A549 (cell line): ENCODE data around the gene ERAL1. TPM values are rescaled to one million over a fixed set of nuclear protein-coding genes. Genes with fewer than 3 reads are reported as not detected.

Experiments
- ATAC-seq, 2 experiments: fragments of 200-7000 bp in 1 of 2; fragments of >200 bp in 1 of 2; cut with Nextera tagmentation in 1 of 2; cut with Tn5 transposase in 1 of 2; 3 replicates each; pipeline versions ENCODE4 v1.8.0 to v1.9.1; 2018 to 2020; ENCODE audit warnings: mild to moderate bottlenecking in 1 of 2, moderate library complexity in 1 of 2
- CTCF ChIA-PET: fragments of 300-600 bp; sonication (Branson Sonifier 250); formaldehyde crosslinking; extraction: SDS; loops from one replicate; lab custom pipeline; 2021; ENCODE audit warnings: antibody characterized with exemption, inconsistent platforms; lab: Yijun Ruan, JAX
- POLR2A ChIA-PET: fragments of 350-600 bp; formaldehyde crosslinking; extraction: SDS; loops from one replicate; lab custom pipeline; 2021; ENCODE audit warnings: antibody characterized with exemption, inconsistent platforms; lab: Yijun Ruan, JAX
- DNase-seq, 2 experiments: peaks; one replicate each; pipeline versions ENCODE4 v3.0.0 to v3.0.0-alpha.2; 2011 to 2016; ENCODE audit warnings: low read depth in 1 of 2, low spot score in 1 of 2
- FAIRE-seq: peaks from 2 replicates; lab custom pipeline; 2011; peaks lifted over from hg19 to GRCh38; lab: Jason Lieb, UNC
- H3K27ac ChIP-seq, 2 experiments: fragments of >200 bp; sonication (Bioruptor Twin); formaldehyde crosslinking; 3 replicates each; pipeline ENCODE4 v1.5.1; 2016 to 2017
- H3K4me1 ChIP-seq: fragments of >200 bp; sonication (Bioruptor Twin); formaldehyde crosslinking; 3 replicates; pipeline ENCODE4 v1.6.1; 2016
- H3K4me2 ChIP-seq: fragments of >200 bp; sonication (Bioruptor Twin); formaldehyde crosslinking; 3 replicates; pipeline ENCODE4 v1.6.1; 2016
- H3K4me3 ChIP-seq: fragments of >200 bp; sonication (Bioruptor Twin); formaldehyde crosslinking; 3 replicates; pipeline ENCODE4 v1.5.1; 2016
- H3K9me3 ChIP-seq: fragments of >200 bp; sonication (Bioruptor Twin); formaldehyde crosslinking; 3 replicates; pipeline ENCODE4 v1.6.1; 2016
- CEBPB ChIP-seq, 2 experiments: fragments of >200 bp in 1 of 2; sonication (Bioruptor Twin) in 1 of 2; formaldehyde crosslinking in 1 of 2; IDR thresholded peaks; 2 replicates each; pipeline ENCODE4 v1.6.1; 2012 to 2016
- EHF ChIP-seq: fragments of 250-450 bp; sonication (Bioruptor Pico); IDR thresholded peaks from 2 replicates; pipeline ENCODE4 v1.5.0; 2020; ENCODE audit warnings: mild to moderate bottlenecking
- ESRRA ChIP-seq: fragments of 150-350 bp; IDR thresholded peaks from 2 replicates; pipeline ENCODE4 v1.6.1; 2014; ENCODE audit warnings: mild to moderate bottlenecking, low read length, borderline replicate concordance
- FOSL2 ChIP-seq, 2 experiments: fragments of 450-650 bp in 1 of 2; fragments of >200 bp in 1 of 2; sonication (Bioruptor Twin) in 1 of 2; formaldehyde crosslinking; IDR thresholded peaks; 2 replicates each; pipeline versions ENCODE4 v1.5.0 to v1.6.1; 2016 to 2020; ENCODE audit warnings: mild to moderate bottlenecking in 1 of 2, moderate library complexity in 1 of 2
- HDAC2 ChIP-seq: fragments of 200-600 bp; sonication (generic); IDR thresholded peaks from 2 replicates; pipeline ENCODE4 v1.6.1; 2016
- HES2 ChIP-seq: fragments of >200 bp; sonication (Bioruptor Twin); formaldehyde crosslinking; IDR thresholded peaks from 2 replicates; pipeline ENCODE4 v1.6.1; 2016
- HEYL ChIP-seq: fragments of 250-450 bp; sonication (Bioruptor Pico); IDR thresholded peaks from 2 replicates; pipeline ENCODE4 v1.8.0; 2021; ENCODE audit warnings: mild to moderate bottlenecking, moderate library complexity
- HOXB13 ChIP-seq: fragments of 250-450 bp; sonication (Bioruptor Pico); IDR thresholded peaks from 2 replicates; pipeline ENCODE4 v1.5.0; 2020; ENCODE audit warnings: low read depth, mild to moderate bottlenecking, moderate library complexity
- JUN ChIP-seq, 2 experiments: fragments of >200 bp; sonication (Bioruptor Twin); formaldehyde crosslinking; IDR thresholded peaks; 2 replicates in 1 of 2; 3 replicates in 1 of 2; pipeline ENCODE4 v1.6.1; 2016 to 2017
- NPAS2 ChIP-seq: fragments of 250-450 bp; sonication (Bioruptor Pico); IDR thresholded peaks from 2 replicates; pipeline ENCODE4 v1.8.0; 2022; ENCODE audit warnings: mild to moderate bottlenecking, moderate library complexity, borderline replicate concordance
- POLR2AphosphoS2 ChIP-seq: conservative IDR thresholded peaks from 2 replicates; pipeline ENCODE4 v1.6.1; 2012; ENCODE audit warnings: low read length, improper control_type of control experiment, inconsistent platforms
- RNF2 ChIP-seq: fragments of 200-600 bp; sonication (generic); IDR thresholded peaks from 2 replicates; pipeline ENCODE4 v1.6.1; 2016; ENCODE audit warnings: low read depth, mild to moderate bottlenecking, antibody characterized with exemption, moderate library complexity, borderline replicate concordance
- TFCP2L1 ChIP-seq: fragments of 250-450 bp; sonication (Bioruptor Pico); IDR thresholded peaks from 2 replicates; pipeline ENCODE4 v1.5.0; 2021; ENCODE audit warnings: mild to moderate bottlenecking
- TP53 ChIP-seq: fragments of 250-450 bp; sonication (Bioruptor Pico); IDR thresholded peaks from 2 replicates; pipeline ENCODE4 v1.5.0; 2021; ENCODE audit warnings: mild to moderate bottlenecking, moderate library complexity
- USF2 ChIP-seq: fragments of 450-650 bp; IDR thresholded peaks from 2 replicates; pipeline ENCODE4 v1.6.1; 2014; ENCODE audit warnings: antibody characterized with exemption
- ZC3H11A ChIP-seq: fragments of 450-650 bp; IDR thresholded peaks from 2 replicates; pipeline ENCODE4 v1.6.1; 2014; ENCODE audit warnings: antibody characterized with exemption, mild to moderate bottlenecking
- ZFP36 ChIP-seq: fragments of 450-650 bp; IDR thresholded peaks from 2 replicates; pipeline ENCODE4 v1.6.1; 2014; ENCODE audit warnings: borderline replicate concordance; ENCODE audit not compliant: partially characterized antibody
- ZNF302 ChIP-seq: fragments of 250-450 bp; sonication (Bioruptor Pico); IDR thresholded peaks from 2 replicates; pipeline ENCODE4 v1.9.0; 2021; ENCODE audit warnings: inconsistent platforms, mild to moderate bottlenecking, moderate library complexity
- WGBS: methylation state at CpG from one replicate; pipeline ENCODE4 v1.1.6; 2017; ENCODE audit errors: missing lambda C conversion rate; 5-methylcytosine and 5-hydroxymethylcytosine counted together
- polyA plus RNA-seq, 4 experiments: library from polyadenylated mRNA; depleted of rRNA in 3 of 4; stranded (reverse); fragments of >200 nt; fragmentation: RNase III in 1 of 4; extraction: RNeasy Plus Mini Kit Qiagen cat#74134 plus additional on column Dnase treatment in 1 of 4; gene quantifications; 2 replicates in 3 of 4; 3 replicates in 1 of 4; pipeline ENCODE4 v1.2.3, GENCODE V29; 2011 to 2017
- TF ChIP-seq, protein P1 (sequence below): fragments of >200 bp; sonication (Bioruptor Twin); formaldehyde crosslinking; IDR thresholded peaks from 3 replicates; pipeline ENCODE4 v1.6.1; 2016
- TF ChIP-seq, protein P2 (sequence below): fragments of >200 bp; sonication (Bioruptor Twin); formaldehyde crosslinking; IDR thresholded peaks from 3 replicates; pipeline ENCODE4 v1.5.1; 2016
- TF ChIP-seq, protein P3 (sequence below): fragments of 150-350 bp; IDR thresholded peaks from 2 replicates; pipeline ENCODE4 v1.6.1; 2014; ENCODE audit warnings: low read depth, mild to moderate bottlenecking, low read length

ERAL1 gene
- polyA plus RNA-seq, 2 of the 4 experiments (the other 2 are of a cell fraction) = 78.9 to 88.3 TPM

DNA sequence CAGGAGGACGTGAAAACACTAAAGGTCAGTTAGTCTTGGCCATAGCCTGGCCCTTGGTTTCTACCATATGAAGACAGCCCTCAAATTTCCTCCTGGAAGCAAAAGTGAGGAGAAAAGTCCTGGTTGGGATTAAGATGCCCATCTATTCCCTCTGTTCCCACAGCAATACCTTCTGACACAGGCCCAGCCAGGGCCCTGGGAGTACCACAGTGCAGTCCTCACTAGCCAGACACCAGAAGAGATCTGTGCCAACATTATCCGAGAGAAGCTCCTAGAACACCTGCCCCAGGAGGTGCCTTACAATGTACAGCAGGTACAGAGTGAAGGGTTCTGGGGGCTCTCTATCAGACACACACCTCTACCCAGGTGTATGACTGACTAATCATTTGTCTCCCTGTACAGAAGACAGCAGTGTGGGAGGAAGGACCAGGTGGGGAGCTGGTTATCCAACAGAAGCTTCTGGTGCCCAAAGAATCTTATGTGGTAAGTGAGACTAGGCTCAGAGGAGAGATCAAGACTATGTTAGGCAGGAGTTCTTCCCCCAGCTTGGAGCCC is 4.1 kb downstream of the ERAL1 start (continued):
- TF ChIP-seq POLR2AphosphoS2 = no peak
- no peak for TF ChIP-seq CEBPB (IDR thresholded peaks at IDR 0.05)
- TF ChIP-seq, protein P1, sequence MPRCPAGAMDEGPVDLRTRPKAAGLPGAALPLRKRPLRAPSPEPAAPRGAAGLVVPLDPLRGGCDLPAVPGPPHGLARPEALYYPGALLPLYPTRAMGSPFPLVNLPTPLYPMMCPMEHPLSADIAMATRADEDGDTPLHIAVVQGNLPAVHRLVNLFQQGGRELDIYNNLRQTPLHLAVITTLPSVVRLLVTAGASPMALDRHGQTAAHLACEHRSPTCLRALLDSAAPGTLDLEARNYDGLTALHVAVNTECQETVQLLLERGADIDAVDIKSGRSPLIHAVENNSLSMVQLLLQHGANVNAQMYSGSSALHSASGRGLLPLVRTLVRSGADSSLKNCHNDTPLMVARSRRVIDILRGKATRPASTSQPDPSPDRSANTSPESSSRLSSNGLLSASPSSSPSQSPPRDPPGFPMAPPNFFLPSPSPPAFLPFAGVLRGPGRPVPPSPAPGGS = no peak

DNA sequence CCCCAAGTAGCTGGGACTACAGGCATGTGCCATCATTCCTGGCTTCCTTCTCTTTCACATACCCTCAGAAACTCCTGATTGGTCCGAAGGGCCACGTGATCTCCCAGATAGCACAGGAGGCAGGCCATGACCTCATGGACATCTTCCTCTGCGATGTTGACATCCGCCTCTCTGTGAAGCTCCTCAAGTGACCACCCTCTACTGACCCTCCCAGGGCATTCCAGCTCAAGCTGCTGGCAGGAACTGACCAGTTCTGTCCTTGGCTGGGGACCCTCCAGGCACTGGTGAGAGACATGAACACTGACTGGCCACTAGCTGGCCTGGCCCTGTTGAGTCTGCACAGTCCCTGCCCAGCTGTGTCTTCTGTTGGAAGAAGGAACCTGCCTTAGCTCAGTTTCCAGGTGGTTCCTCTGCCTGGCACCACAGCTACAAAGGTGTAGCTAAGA is 5.6 kb downstream of the ERAL1 start:
- Histone ChIP-seq H3K4me3 (no peak overlapping the region), H3K9me3 (no peaks in the 10 kb centered on the region), H3K4me2 (no peak overlapping the region), H3K4me1 (peaks cover 9% of the 10 kb centered on the region; the same call in 2 of the 3 replicates), H3K27ac (no peak overlapping the region)
- ChIA-PET CTCF (interaction anchor here (1.1 to 7.3 kb wide), 8 partner anchors 11 to 96 kb away, joined by 3 to 58 read pairs (median 7); partner anchors contain the start of genes FAM222B and FLOT2), POLR2A (interaction anchor here (0.5 kb wide), 1 partner anchor 47 kb away, joined by 13 read pairs; no protein-coding TSS in a partner anchor)
- peak in 1 of 2 experiments; percentile 32; a peak in 2 of 6 replicates for ATAC-seq
- DNase-seq = no peak
- TF ChIP-seq USF2 = 0 out of 2 replicates have a peak, but pooled peaks have one; percentile 19
- TF ChIP-seq RNF2 = no peak
- no peak for FAIRE-seq
- WGBS = 93% methylated on average over 4 of the region's 4 CpGs

- ATAC-seq = peak; percentile 41 to 54; a peak in 4 of 6 replicates
- POLR2A ChIA-PET = no interaction called here
- DNase-seq = no peak
Observed at GRCh38 chr17:28861393-28862203, 6.8 kb downstream of the ERAL1 start.

More at GRCh38 chr17:28861393-28862203, 6.8 kb downstream of the ERAL1 start:
- Histone ChIP-seq H3K27ac (no peak overlapping the region), H3K4me1 (no peaks in the 10 kb centered on the region), H3K4me2 (no peak overlapping the region), H3K9me3 (no peaks in the 10 kb centered on the region), H3K4me3 (no peak overlapping the region)
- 74% methylated on average over 8 of the region's 8 CpGs for WGBS
- CTCF ChIA-PET = interaction anchor here (0.6 to 7.3 kb wide), 15 partner anchors 8 to 112 kb away, joined by 3 to 58 read pairs (median 3); partner anchors contain the start of genes FAM222B and FLOT2
- no peak for FAIRE-seq
- TF ChIP-seq HEYL (CRISPR knock-in tag) (no peak), TFCP2L1 (CRISPR knock-in tag) (no peak), ZC3H11A (no peak), JUN (IDR thresholded peaks at IDR 0.05) (no peak), RNF2 (no peak), ZNF302 (CRISPR knock-in tag) (no peak), NPAS2 (no peak), ZFP36 (no peak), TP53 (no peak), HDAC2 (no peak), HES2 (no peak), ESRRA (no peak), EHF (CRISPR knock-in tag) (no peak), FOSL2 (IDR thresholded peaks at IDR 0.05) (no peak), FOSL2 (CRISPR knock-in tag; IDR thresholded peaks at IDR 0.05) (no peak), HOXB13 (CRISPR knock-in tag) (no peak)
- TF ChIP-seq, protein P2, sequence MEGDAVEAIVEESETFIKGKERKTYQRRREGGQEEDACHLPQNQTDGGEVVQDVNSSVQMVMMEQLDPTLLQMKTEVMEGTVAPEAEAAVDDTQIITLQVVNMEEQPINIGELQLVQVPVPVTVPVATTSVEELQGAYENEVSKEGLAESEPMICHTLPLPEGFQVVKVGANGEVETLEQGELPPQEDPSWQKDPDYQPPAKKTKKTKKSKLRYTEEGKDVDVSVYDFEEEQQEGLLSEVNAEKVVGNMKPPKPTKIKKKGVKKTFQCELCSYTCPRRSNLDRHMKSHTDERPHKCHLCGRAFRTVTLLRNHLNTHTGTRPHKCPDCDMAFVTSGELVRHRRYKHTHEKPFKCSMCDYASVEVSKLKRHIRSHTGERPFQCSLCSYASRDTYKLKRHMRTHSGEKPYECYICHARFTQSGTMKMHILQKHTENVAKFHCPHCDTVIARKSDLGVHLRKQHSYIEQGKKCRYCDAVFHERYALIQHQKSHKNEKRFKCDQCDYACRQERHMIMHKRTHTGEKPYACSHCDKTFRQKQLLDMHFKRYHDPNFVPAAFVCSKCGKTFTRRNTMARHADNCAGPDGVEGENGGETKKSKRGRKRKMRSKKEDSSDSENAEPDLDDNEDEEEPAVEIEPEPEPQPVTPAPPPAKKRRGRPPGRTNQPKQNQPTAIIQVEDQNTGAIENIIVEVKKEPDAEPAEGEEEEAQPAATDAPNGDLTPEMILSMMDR = no peak
- TF ChIP-seq, protein P3, sequence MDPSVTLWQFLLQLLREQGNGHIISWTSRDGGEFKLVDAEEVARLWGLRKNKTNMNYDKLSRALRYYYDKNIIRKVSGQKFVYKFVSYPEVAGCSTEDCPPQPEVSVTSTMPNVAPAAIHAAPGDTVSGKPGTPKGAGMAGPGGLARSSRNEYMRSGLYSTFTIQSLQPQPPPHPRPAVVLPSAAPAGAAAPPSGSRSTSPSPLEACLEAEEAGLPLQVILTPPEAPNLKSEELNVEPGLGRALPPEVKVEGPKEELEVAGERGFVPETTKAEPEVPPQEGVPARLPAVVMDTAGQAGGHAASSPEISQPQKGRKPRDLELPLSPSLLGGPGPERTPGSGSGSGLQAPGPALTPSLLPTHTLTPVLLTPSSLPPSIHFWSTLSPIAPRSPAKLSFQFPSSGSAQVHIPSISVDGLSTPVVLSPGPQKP = no peak
